Upper lobe of left lung (tissue), 6 donors: ENCODE measurements around the gene CARD11. TPM values are rescaled to one million over a fixed set of nuclear protein-coding genes. Genes with fewer than 3 reads are reported as not detected.
A peak's percentile ranks its signal among the peaks of the same experiment; 100 is the strongest.

ENCODE experiments used
- ATAC-seq, 2 donors: fragments of 200-7000 bp; cut with Tn5 transposase; one replicate each; pipeline ENCODE4 v1.9.1; 2022; ENCODE audit warnings: mild to moderate bottlenecking in 2 of 2, moderate library complexity in 2 of 2; ENCODE audit not compliant: low FRiP score in 2 of 2
- DNase-seq, 2 donors: peaks; one replicate each; pipeline ENCODE4 v3.0.0-alpha.2; 2019 to 2020
- H3K27ac ChIP-seq, 4 donors: fragments of 200-600 bp; sonication (generic); one replicate each; pipeline ENCODE4 v1.5.1; 2016 to 2019
- H3K27me3 ChIP-seq, 4 donors: fragments of 200-600 bp; sonication (generic); one replicate each; pipeline ENCODE4 v1.5.1; 2017 to 2019
- H3K36me3 ChIP-seq, 4 donors: fragments of 200-600 bp; sonication (generic); one replicate each; pipeline ENCODE4 v1.5.1; 2016 to 2019
- H3K4me1 ChIP-seq, 4 donors: fragments of 200-600 bp; sonication (generic); one replicate each; pipeline ENCODE4 v1.5.1; 2018 to 2019
- H3K4me3 ChIP-seq, 4 donors: fragments of 200-600 bp; sonication (generic); one replicate each; pipeline ENCODE4 v1.5.1; 2017 to 2019; ENCODE audit warnings: mild to moderate bottlenecking in 2 of 4, moderate library complexity in 1 of 4
- H3K9me3 ChIP-seq, 4 donors: fragments of 200-600 bp; sonication (generic); one replicate each; pipeline ENCODE4 v1.5.1; 2018 to 2019
- CTCF ChIP-seq, 6 experiments: fragments of 450-650 bp in 4 of 6; fragments of 200-600 bp in 2 of 6; sonication (generic) in 2 of 6; IDR thresholded peaks; one replicate each; pipeline ENCODE4 v1.5.1; 2016 to 2019; ENCODE audit warnings: antibody characterized with exemption in 6 of 6
- EP300 ChIP-seq, 4 donors: sonication (generic); formaldehyde crosslinking; IDR thresholded peaks; one replicate each; pipeline ENCODE4 v1.5.1; 2017; ENCODE audit warnings: antibody characterized with exemption in 4 of 4, control low read depth in 2 of 4
- POLR2A ChIP-seq, 4 donors: fragments of 450-650 bp; IDR thresholded peaks; one replicate each; pipeline ENCODE4 v1.5.1; 2016 to 2017; ENCODE audit warnings: antibody characterized with exemption in 4 of 4, mild to moderate bottlenecking in 2 of 4
- POLR2AphosphoS5 ChIP-seq, 2 donors: sonication (generic); formaldehyde crosslinking; IDR thresholded peaks; one replicate each; pipeline ENCODE4 v1.5.1; 2017; ENCODE audit warnings: antibody characterized with exemption in 2 of 2
- WGBS, 2 donors: methylation state at CpG; one replicate each; pipeline ENCODE4 v1.1.5; 2017 to 2018; 5-methylcytosine and 5-hydroxymethylcytosine counted together
- total RNA-seq, 6 donors: library from RNA; depleted of rRNA in 4 of 6; stranded (reverse); fragments of >200 nt in 4 of 6; gene quantifications; one replicate each; pipeline versions ENCODE4 v1.1.0 to v1.2.1, GENCODE V29; 2016 to 2021
- donor health status: DM: no; HTN: no; CAD: no; lungs with moderate emphysema.
- donor health status: DM: no; HTN: yes; CAD: no; lungs with severe emphysema.

Gene CARD11
- total RNA-seq, 6 donors from 2014 or later = 2.8 to 16.8 (median 6.8) TPM

GRCh38 chr7:2952316-2952715 lies 91.4 kb downstream of the CARD11 start:
- H3K27me3 ChIP-seq = no peaks in the 10 kb centered on the region
- H3K4me3 ChIP-seq = no peak overlapping the region
- peaks cover 0 to 5% (median 2%) of the 10 kb centered on the region in 4 donors for H3K4me1 ChIP-seq
- no peaks in the 10 kb centered on the region for H3K9me3 ChIP-seq
- peak in 1 of 2 donors; percentile 20 for DNase-seq
- no peaks in the 10 kb centered on the region for H3K36me3 ChIP-seq
- no peak for TF ChIP-seq POLR2AphosphoS5 (IDR thresholded peaks at IDR 0.05)
- TF ChIP-seq POLR2A (IDR thresholded peaks at IDR 0.05) = no peak
- TF ChIP-seq EP300 (IDR thresholded peaks at IDR 0.05) = no peak
- TF ChIP-seq CTCF (IDR thresholded peaks at IDR 0.05) = no peak
- no peak overlapping the region for H3K27ac ChIP-seq
- WGBS, 2 donors = 83 to 100% methylated on average over 4 of the region's 4 CpGs
- ATAC-seq = no peak

- no peak overlapping the region for H3K27ac ChIP-seq
- H3K9me3 ChIP-seq = no peaks in the 10 kb centered on the region
- H3K27me3 ChIP-seq = no peaks in the 10 kb centered on the region
- no peaks in the 10 kb centered on the region for H3K36me3 ChIP-seq
- TF ChIP-seq CTCF (IDR thresholded peaks at IDR 0.05) = no peak
- TF ChIP-seq POLR2AphosphoS5 (IDR thresholded peaks at IDR 0.05) = no peak
- TF ChIP-seq POLR2A (IDR thresholded peaks at IDR 0.05) = no peak
- no peak for TF ChIP-seq EP300 (IDR thresholded peaks at IDR 0.05)
- ATAC-seq (peak in 1 of 2 donors; percentile 38), DNase-seq (no peak)
- H3K4me3 ChIP-seq = no peak overlapping the region
- H3K4me1 ChIP-seq = peaks cover 0 to 5% (median 0%) of the 10 kb centered on the region in 4 donors
Observed at GRCh38 chr7:2950578-2950977, 93.1 kb downstream of the CARD11 start.

GRCh38 chr7:2948749-2949148 lies 94.9 kb downstream of the CARD11 start:
- H3K36me3 ChIP-seq = no peaks in the 10 kb centered on the region
- peaks cover 0 to 5% (median 2%) of the 10 kb centered on the region in 4 donors for H3K4me1 ChIP-seq
- no peaks in the 10 kb centered on the region for H3K27me3 ChIP-seq
- TF ChIP-seq POLR2AphosphoS5 (IDR thresholded peaks at IDR 0.05) = no peak
- TF ChIP-seq EP300 (IDR thresholded peaks at IDR 0.05) = no peak
- TF ChIP-seq POLR2A (IDR thresholded peaks at IDR 0.05) = no peak
- no peak for TF ChIP-seq CTCF (IDR thresholded peaks at IDR 0.05)
- ATAC-seq = no peak
- H3K27ac ChIP-seq = no peak overlapping the region
- no peaks in the 10 kb centered on the region for H3K9me3 ChIP-seq
- no peak overlapping the region for H3K4me3 ChIP-seq
- no peak for DNase-seq
- WGBS, 2 donors = 69 to 72% methylated on average over 2 of the region's 2 CpGs

- DNase-seq (no peak), ATAC-seq (no peak)
- TF ChIP-seq CTCF (IDR thresholded peaks at IDR 0.05) = no peak
- H3K9me3 ChIP-seq = no peaks in the 10 kb centered on the region
- WGBS, 2 donors = 88 to 93% methylated on average over 12 of the region's 12 CpGs
- peaks cover 0 to 5% (median 2%) of the 10 kb centered on the region in 4 donors for H3K4me1 ChIP-seq
- H3K27ac ChIP-seq = no peak overlapping the region
- no peaks in the 10 kb centered on the region for H3K27me3 ChIP-seq
- H3K36me3 ChIP-seq = no peaks in the 10 kb centered on the region
- H3K4me3 ChIP-seq = no peak overlapping the region
Observed at GRCh38 chr7:2947058-2947780, 96.4 kb downstream of the CARD11 start.

GRCh38 chr7:2945171-2945570 lies 98.5 kb downstream of the CARD11 start:
- DNase-seq = peak in 1 of 2 donors; percentile 4
- no peaks in the 10 kb centered on the region for H3K27me3 ChIP-seq
- H3K27ac ChIP-seq = no peak overlapping the region
- TF ChIP-seq POLR2A (IDR thresholded peaks at IDR 0.05) (no peak), POLR2AphosphoS5 (IDR thresholded peaks at IDR 0.05) (no peak), CTCF (IDR thresholded peaks at IDR 0.05) (no peak), EP300 (IDR thresholded peaks at IDR 0.05) (no peak)
- no peak for ATAC-seq
- no peaks in the 10 kb centered on the region for H3K36me3 ChIP-seq
- WGBS, 2 donors = 92 to 95% methylated on average over 4 of the region's 4 CpGs
- no peak overlapping the region for H3K4me3 ChIP-seq
- H3K4me1 ChIP-seq = peaks cover 0 to 4% (median 0%) of the 10 kb centered on the region in 4 donors
- H3K9me3 ChIP-seq = no peaks in the 10 kb centered on the region
